D721Med (cell line): ENCODE results near the gene GBA3.

Experiments used
- DNase-seq: peaks from one replicate; pipeline ENCODE4 v3.0.0; 2011; ENCODE audit warnings: low spot score; ENCODE audit not compliant: insufficient read length
- FAIRE-seq: peaks from 2 replicates; lab custom pipeline; 2011; peaks lifted over from hg19 to GRCh38; lab: Jason Lieb, UNC
- CTCF ChIP-seq: IDR thresholded peaks from 2 replicates; pipeline ENCODE4 v1.5.1; 2012; ENCODE audit warnings: mild to moderate bottlenecking, control low read depth; ENCODE audit not compliant: insufficient read depth; ENCODE audit errors: missing control alignments

The GBA3 gene

DNA sequence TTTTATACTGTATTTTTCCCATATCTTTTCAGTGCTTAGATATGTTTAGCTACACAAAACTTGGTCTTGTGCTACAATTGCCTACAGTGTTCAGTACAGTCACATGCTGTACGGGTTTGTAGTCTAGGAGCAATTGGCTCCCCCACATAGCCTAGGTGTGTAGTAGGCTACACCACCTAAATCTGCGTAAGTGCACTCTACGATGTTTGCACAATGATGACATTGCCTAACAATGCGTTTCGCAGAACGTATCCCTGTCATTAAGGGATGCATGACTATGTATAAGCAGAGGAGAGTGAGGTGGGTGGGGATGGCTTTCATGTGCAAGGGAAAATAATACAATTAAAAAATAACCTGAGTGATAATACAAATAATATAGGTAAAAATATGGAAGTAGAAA, 131.4 kb downstream of the GBA3 start:
- DNase-seq (no peak), FAIRE-seq (no peak)
- no peak for TF ChIP-seq CTCF

GRCh38 chr4:22842360-22843018, 149.8 kb downstream of the GBA3 start:
- FAIRE-seq, result no peak
- no peak for DNase-seq
- no peak for TF ChIP-seq CTCF

DNA sequence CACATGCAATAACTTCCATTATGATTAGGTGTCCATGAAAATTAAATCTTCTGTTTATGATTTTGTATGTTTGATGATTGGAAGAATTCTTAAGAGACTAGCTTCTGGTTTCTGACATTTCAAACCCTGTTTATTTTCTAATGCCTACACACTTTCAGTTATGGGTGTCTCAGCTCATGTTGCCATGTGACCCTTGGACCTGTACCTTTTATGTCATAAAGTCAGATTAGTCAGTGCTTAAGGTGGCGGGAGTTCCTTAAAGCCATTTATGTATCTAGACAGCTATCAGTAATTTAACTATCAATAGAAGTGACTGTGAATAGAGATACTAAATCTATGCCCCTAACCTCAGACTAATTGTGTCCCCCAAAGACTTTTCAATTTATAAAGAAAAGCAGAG, 155.6 kb downstream of the GBA3 start:
- DNase-seq (no peak), FAIRE-seq (no peak)
- TF ChIP-seq CTCF, result no peak

- DNase-seq, result no peak
- no peak for TF ChIP-seq CTCF
- no peak for FAIRE-seq
These were observed 157.3 kb downstream of the GBA3 start for GRCh38 chr4:22850055-22850454.

DNA sequence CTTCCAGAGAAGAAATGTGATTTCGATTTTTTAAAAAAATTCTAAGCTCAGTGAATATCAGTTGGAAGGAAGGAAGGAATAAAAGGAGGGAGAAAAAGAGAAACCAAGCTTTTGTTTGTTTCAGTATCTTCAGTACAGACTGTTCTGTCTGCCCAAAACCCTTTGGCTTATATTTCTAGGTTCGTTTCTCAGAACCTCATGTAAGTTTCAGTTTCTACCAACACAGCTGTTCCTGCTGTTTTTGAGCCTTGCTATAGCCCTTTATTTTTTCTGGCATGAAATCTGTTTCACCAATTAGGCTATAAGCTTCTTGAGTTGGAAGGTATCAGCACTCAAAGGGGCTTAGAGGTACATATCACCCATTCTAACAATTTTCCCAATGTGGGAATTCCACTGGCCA, 157.9 kb downstream of the GBA3 start:
- FAIRE-seq, result no peak
- DNase-seq, result no peak
- no peak for TF ChIP-seq CTCF

GRCh38 chr4:22857411-22857810, 164.7 kb downstream of the GBA3 start:
- no peak for DNase-seq
- no peak for FAIRE-seq
- no peak for TF ChIP-seq CTCF

DNA sequence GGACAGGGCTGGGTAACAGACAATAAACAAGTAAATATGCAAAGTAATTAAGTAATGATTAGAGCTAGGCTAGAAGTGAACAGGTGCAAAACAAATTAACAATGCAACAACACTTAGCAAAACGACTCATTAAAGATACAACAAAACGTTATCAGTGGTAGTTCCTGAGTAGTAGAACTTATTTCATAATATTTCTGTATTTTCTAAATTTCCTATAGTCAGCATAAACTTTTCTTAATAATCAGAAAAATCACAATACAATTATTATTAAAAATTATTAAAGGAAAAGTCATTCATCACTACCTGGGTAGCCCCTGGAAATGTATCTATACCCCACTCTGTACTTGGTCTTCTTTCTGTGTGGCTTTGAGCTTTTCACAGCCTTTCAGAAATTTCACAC, 166.6 kb downstream of the GBA3 start:
- DNase-seq (no peak), FAIRE-seq (no peak)
- no peak for TF ChIP-seq CTCF
